DMS 273 treated with DMSO at 0.1 percent for 48 hours (cell line): ENCODE measurements around the gene ME1.

Source experiments
- DNase-seq: peaks from one replicate; lab custom pipeline; 2025; lab: John Stamatoyannopoulos, UW

The ME1 gene

GRCh38 chr6:83190626-83191025, 240.2 kb downstream of the ME1 start:
- no peak for DNase-seq

GRCh38 chr6:83188501-83188900, 242.3 kb downstream of the ME1 start:
- DNase-seq: no peak

- no peak for DNase-seq
Observed at GRCh38 chr6:83185096-83185495, 245.8 kb downstream of the ME1 start.

GRCh38 chr6:83183082-83183828, 247.6 kb downstream of the ME1 start:
- no peak for DNase-seq

GRCh38 chr6:83182114-83182513, 248.7 kb downstream of the ME1 start:
- no peak for DNase-seq

GRCh38 chr6:83180426-83180950, 250.4 kb downstream of the ME1 start:
- DNase-seq: no peak

GRCh38 chr6:83176246-83176645, 254.6 kb downstream of the ME1 start:
- DNase-seq: no peak

GRCh38 chr6:83169511-83169910, 261.3 kb downstream of the ME1 start:
- no peak for DNase-seq

- no peak for DNase-seq
Observed at GRCh38 chr6:83169106-83169505, 261.7 kb downstream of the ME1 start.

- DNase-seq: no peak
Observed at GRCh38 chr6:83168556-83168955, 262.3 kb downstream of the ME1 start.

GRCh38 chr6:83167726-83168278, 263.0 kb downstream of the ME1 start:
- no peak for DNase-seq
